Fibroblast of lung (primary cell): ENCODE data around the gene PLEKHJ1. TPM values are rescaled to one million over a fixed set of nuclear protein-coding genes. Genes with fewer than 3 reads are reported as not detected.
A peak's percentile ranks its signal among the peaks of the same experiment; 100 is the strongest.

ENCODE experiments used
- DNase-seq, 2 donors: peaks; one replicate each; pipeline versions ENCODE4 v3.0.0 to v3.0.0-alpha.2; 2010; ENCODE audit warnings: low read depth in 2 of 2
- H2AFZ ChIP-seq: 2 replicates; pipeline ENCODE4 v1.5.1; 2012; ENCODE audit warnings: low read length, control low read depth, inconsistent platforms
- H3K27ac ChIP-seq: 2 replicates; pipeline ENCODE4 v1.5.1; 2011; ENCODE audit warnings: low read length, control low read depth; ENCODE audit not compliant: insufficient read depth
- H3K27me3 ChIP-seq: 2 replicates; pipeline ENCODE4 v1.5.1; 2011; ENCODE audit warnings: mild to moderate bottlenecking, low read length; ENCODE audit not compliant: control insufficient read depth, insufficient read depth
- H3K36me3 ChIP-seq: 2 replicates; pipeline ENCODE4 v1.5.1; 2011; ENCODE audit warnings: low read length; ENCODE audit not compliant: control insufficient read depth, insufficient read depth
- H3K4me1 ChIP-seq: 2 replicates; pipeline ENCODE4 v1.5.1; 2011; ENCODE audit warnings: low read length; ENCODE audit not compliant: control insufficient read depth, insufficient read depth; ENCODE audit errors: extremely low read depth
- H3K4me2 ChIP-seq: 2 replicates; pipeline ENCODE4 v1.5.1; 2011; ENCODE audit warnings: low read length, control low read depth; ENCODE audit not compliant: insufficient read depth; ENCODE audit errors: extremely low read depth
- H3K4me3 ChIP-seq, 4 experiments: fragments of 200-600 bp in 1 of 4; sonication (generic) in 1 of 4; replicated peaks in 1 of 4; 2 replicates each; pipeline ENCODE4 v1.5.1; 2011 to 2016; ENCODE audit warnings: low read length in 4 of 4, low read depth in 3 of 4, mild to moderate bottlenecking in 3 of 4, control low read depth in 2 of 4, inconsistent platforms in 1 of 4, mixed read lengths in 1 of 4; ENCODE audit not compliant: insufficient read depth in 1 of 4; ENCODE audit errors: control extremely low read depth in 1 of 4
- H3K79me2 ChIP-seq: 2 replicates; pipeline ENCODE4 v1.5.1; 2012; ENCODE audit warnings: mild to moderate bottlenecking, low read length, inconsistent platforms; ENCODE audit not compliant: control insufficient read depth, insufficient read depth
- H3K9ac ChIP-seq: 2 replicates; pipeline ENCODE4 v1.5.1; 2011; ENCODE audit warnings: mild to moderate bottlenecking, low read length, control low read depth; ENCODE audit not compliant: insufficient read depth
- H3K9me3 ChIP-seq: 2 replicates; pipeline ENCODE4 v1.5.1; 2012; ENCODE audit warnings: low read depth, low read length; ENCODE audit not compliant: control insufficient read depth, insufficient read depth
- H4K20me1 ChIP-seq: 2 replicates; pipeline ENCODE4 v1.5.1; 2011; ENCODE audit warnings: low read length; ENCODE audit not compliant: control insufficient read depth, insufficient read depth; ENCODE audit errors: extremely low read depth
- EZH2 ChIP-seq: IDR thresholded peaks from 2 replicates; pipeline ENCODE4 v1.5.1; 2012; ENCODE audit warnings: low read length, control low read depth, mild to moderate bottlenecking; ENCODE audit errors: missing control alignments
- polyA plus RNA-seq, 2 donors: library from polyadenylated mRNA; depleted of rRNA in 1 of 2; stranded (reverse) in 1 of 2; unstranded in 1 of 2; fragments of >200 nt; gene quantifications; 2 replicates each; pipeline ENCODE4 v1.2.1, GENCODE V29; 2011 to 2012; ENCODE audit warnings: missing spikeins in 1 of 2
- total RNA-seq: library from RNA; depleted of rRNA; stranded (reverse); fragments of >200 nt; gene quantifications from 2 replicates; pipeline ENCODE4 v1.2.1, GENCODE V29; 2014
- TF ChIP-seq, protein P1 (sequence below), 2 donors: IDR thresholded peaks in 1 of 2; conservative IDR thresholded peaks in 1 of 2; 1 replicate in 1 of 2; 2 replicates in 1 of 2; pipeline ENCODE4 v1.5.1; 2011 to 2012; ENCODE audit warnings: low read length in 2 of 2, control low read depth in 1 of 2, inconsistent platforms in 1 of 2, low read depth in 1 of 2, mild to moderate bottlenecking in 1 of 2

PLEKHJ1 gene
- total and polyA plus RNA-seq, 2 donors (not counting 1 experiment from before 2014, with no cell fraction given) = 34.9 to 61.3 TPM

DNA sequence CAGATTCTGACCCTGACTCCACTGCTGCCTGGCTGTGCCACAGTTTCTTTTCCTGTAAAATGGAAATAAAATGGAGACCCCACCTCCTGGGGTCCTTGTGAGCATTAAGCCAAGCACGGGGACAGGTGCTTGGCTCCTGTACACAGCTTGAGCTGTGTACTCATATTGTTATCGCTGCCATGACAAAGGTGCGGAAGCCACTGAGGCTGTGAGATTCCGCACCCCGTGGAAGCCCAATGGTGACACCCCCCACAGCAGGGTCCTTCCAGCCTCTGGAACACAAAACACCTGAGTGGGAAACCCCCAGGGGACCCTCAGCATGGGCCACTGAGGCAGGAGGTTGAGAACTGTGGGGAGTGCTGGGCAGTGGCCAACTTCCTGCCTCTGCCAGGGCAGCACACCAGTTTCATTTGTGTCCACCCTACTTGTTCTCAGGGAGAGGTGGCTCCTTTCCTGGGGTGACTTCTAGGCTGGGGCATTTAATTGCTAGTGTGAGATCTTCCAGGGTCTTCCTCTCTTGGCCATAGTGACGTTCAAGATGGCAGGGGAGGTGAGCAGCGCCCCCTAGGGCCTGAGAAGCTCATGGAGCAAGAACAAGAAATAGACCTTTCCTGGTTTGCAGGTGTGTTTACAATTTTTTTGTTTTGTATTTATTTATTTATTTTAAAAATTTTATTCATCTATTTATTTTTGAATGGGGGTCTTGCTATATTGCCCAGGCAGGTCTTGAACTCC is 25.5 kb upstream of the PLEKHJ1 start:
- Histone ChIP-seq H3K4me2 (no peak overlapping the region), H3K9me3 (no peaks in the 10 kb centered on the region), H3K9ac (no peak overlapping the region), H3K36me3 (no peaks in the 10 kb centered on the region), H3K4me1 (peaks cover 4% of the 10 kb centered on the region), H3K27ac (no peak overlapping the region), H3K79me2 (no peaks in the 10 kb centered on the region), H4K20me1 (no peaks in the 10 kb centered on the region), H3K4me3 (no peak overlapping the region), H3K27me3 (no peaks in the 10 kb centered on the region), H2AFZ (no peak overlapping the region)
- TF ChIP-seq EZH2 = no peak
- TF ChIP-seq, protein P1, sequence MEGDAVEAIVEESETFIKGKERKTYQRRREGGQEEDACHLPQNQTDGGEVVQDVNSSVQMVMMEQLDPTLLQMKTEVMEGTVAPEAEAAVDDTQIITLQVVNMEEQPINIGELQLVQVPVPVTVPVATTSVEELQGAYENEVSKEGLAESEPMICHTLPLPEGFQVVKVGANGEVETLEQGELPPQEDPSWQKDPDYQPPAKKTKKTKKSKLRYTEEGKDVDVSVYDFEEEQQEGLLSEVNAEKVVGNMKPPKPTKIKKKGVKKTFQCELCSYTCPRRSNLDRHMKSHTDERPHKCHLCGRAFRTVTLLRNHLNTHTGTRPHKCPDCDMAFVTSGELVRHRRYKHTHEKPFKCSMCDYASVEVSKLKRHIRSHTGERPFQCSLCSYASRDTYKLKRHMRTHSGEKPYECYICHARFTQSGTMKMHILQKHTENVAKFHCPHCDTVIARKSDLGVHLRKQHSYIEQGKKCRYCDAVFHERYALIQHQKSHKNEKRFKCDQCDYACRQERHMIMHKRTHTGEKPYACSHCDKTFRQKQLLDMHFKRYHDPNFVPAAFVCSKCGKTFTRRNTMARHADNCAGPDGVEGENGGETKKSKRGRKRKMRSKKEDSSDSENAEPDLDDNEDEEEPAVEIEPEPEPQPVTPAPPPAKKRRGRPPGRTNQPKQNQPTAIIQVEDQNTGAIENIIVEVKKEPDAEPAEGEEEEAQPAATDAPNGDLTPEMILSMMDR (conservative IDR thresholded peaks at IDR 0.05 in 1 of 2, IDR thresholded peaks at IDR 0.05 in 1 of 2; ENCODE audit: low read depth in 1 of 2, low read length in 2 of 2) = peak; percentile 46 to 64
- no peak for DNase-seq

DNA sequence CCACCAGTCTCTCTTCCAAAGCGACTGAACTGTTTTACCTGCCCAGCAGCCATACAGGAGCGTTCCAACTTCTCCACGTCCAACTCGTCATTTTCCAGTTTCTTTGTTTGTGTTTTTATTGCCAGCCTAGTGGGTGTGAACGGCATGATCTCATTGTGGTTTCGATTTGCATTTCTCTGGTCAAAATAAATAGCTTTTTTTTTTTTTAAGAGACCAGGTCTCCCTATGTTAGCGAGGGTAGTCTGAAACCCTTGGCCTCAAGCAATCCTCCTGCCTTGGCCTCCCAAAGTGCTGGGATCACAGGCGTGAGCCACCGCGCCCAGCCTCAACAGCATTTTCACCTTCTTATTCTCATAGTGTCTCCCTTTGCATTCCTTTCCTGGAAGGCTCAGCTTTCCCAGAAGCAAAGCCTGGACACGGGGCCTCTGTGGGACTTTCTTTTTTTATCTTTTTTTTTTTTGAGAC is 24.2 kb upstream of the PLEKHJ1 start:
- Histone ChIP-seq H3K27me3 (no peaks in the 10 kb centered on the region), H3K9ac (no peak overlapping the region), H3K4me3 (no peak overlapping the region), H3K4me2 (no peak overlapping the region), H3K36me3 (no peaks in the 10 kb centered on the region), H3K27ac (no peak overlapping the region), H2AFZ (no peak overlapping the region), H3K4me1 (no peaks in the 10 kb centered on the region), H4K20me1 (no peaks in the 10 kb centered on the region), H3K79me2 (no peaks in the 10 kb centered on the region), H3K9me3 (no peaks in the 10 kb centered on the region)
- TF ChIP-seq EZH2 = no peak
- TF ChIP-seq, protein P1 (conservative IDR thresholded peaks at IDR 0.05 in 1 of 2, IDR thresholded peaks at IDR 0.05 in 1 of 2; ENCODE audit: low read depth in 1 of 2, low read length in 2 of 2) = no peak
- DNase-seq = peak in 1 of 2 donors; percentile 53

DNA sequence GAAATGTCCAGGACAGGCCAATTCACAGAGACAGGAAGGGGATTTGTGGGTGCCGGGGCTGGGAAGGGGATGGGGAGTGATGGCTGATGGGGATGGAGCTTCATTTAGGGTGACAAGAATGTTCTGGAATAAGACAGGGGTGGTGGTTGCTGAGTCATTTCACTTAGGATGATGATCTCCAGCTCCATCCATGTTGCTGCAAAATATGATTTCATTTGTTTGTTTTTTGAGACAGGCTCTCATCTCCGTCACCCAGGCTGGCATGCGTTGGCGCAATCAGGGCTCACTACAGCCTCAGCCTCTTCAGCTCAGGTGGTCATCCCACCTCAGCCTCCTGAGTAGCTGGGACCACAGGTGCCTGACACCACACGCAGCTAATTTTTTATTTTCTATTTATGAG is 23.2 kb upstream of the PLEKHJ1 start:
- H3K9ac ChIP-seq = no peak overlapping the region
- no peak overlapping the region for H3K4me2 ChIP-seq
- H3K36me3 ChIP-seq = no peaks in the 10 kb centered on the region
- H2AFZ ChIP-seq = no peak overlapping the region
- no peaks in the 10 kb centered on the region for H3K79me2 ChIP-seq
- DNase-seq = no peak
- H3K4me3 ChIP-seq = no peak overlapping the region
- no peaks in the 10 kb centered on the region for H4K20me1 ChIP-seq
- no peak overlapping the region for H3K27ac ChIP-seq
- no peaks in the 10 kb centered on the region for H3K9me3 ChIP-seq
- no peaks in the 10 kb centered on the region for H3K4me1 ChIP-seq
- H3K27me3 ChIP-seq = no peaks in the 10 kb centered on the region
- no peak for TF ChIP-seq EZH2
- TF ChIP-seq, protein P1 (conservative IDR thresholded peaks at IDR 0.05 in 1 of 2, IDR thresholded peaks at IDR 0.05 in 1 of 2; ENCODE audit: low read depth in 1 of 2, low read length in 2 of 2) = no peak
